WTC11 (cell line): ENCODE measurements around the gene SAMD3.

Experiments
- ATF1 ChIP-seq: sonication (generic); formaldehyde crosslinking; IDR thresholded peaks from 2 replicates; pipeline ENCODE4 v1.8.1; 2023; ENCODE audit warnings: mild to moderate bottlenecking, moderate library complexity, missing genetic modification reagents
- ATF2 ChIP-seq: sonication (generic); formaldehyde crosslinking; IDR thresholded peaks from 2 replicates; pipeline ENCODE4 v1.8.1; 2022; ENCODE audit warnings: low read depth, missing genetic modification reagents, borderline replicate concordance
- CREM ChIP-seq: sonication (generic); formaldehyde crosslinking; IDR thresholded peaks from 2 replicates; pipeline ENCODE4 v1.8.1; 2022; ENCODE audit warnings: mild to moderate bottlenecking, missing genetic modification reagents, moderate library complexity
- IRF2 ChIP-seq: sonication (generic); formaldehyde crosslinking; IDR thresholded peaks from 2 replicates; pipeline ENCODE4 v1.8.0; 2022; ENCODE audit warnings: low read depth, missing genetic modification reagents, borderline replicate concordance
- NR1H2 ChIP-seq: sonication (generic); formaldehyde crosslinking; IDR thresholded peaks from 2 replicates; pipeline ENCODE4 v1.9.0; 2021; ENCODE audit warnings: mild to moderate bottlenecking, moderate library complexity, missing genetic modification reagents
- TP53 ChIP-seq: sonication (generic); formaldehyde crosslinking; IDR thresholded peaks from 2 replicates; pipeline ENCODE4 v1.8.1; 2023; ENCODE audit warnings: mild to moderate bottlenecking, missing genetic modification reagents
- ZNF219 ChIP-seq: sonication (generic); formaldehyde crosslinking; IDR thresholded peaks from 2 replicates; pipeline ENCODE4 v1.8.0; 2023; ENCODE audit warnings: missing genetic modification reagents, mild to moderate bottlenecking, borderline replicate concordance
- ZNF317 ChIP-seq: sonication (generic); formaldehyde crosslinking; IDR thresholded peaks from 2 replicates; pipeline ENCODE4 v1.8.1; 2023; ENCODE audit warnings: low read depth, mild to moderate bottlenecking, moderate library complexity, missing genetic modification reagents, borderline replicate concordance

GRCh38 chr6:130150906-130151305, 71.8 kb downstream of the SAMD3 start:
- TF ChIP-seq ATF2: no peak
- no peak for TF ChIP-seq CREM (CRISPR knock-in tag)
- no peak for TF ChIP-seq IRF2 (CRISPR knock-in tag)
- no peak for TF ChIP-seq ZNF219
- TF ChIP-seq NR1H2 (CRISPR knock-in tag): no peak
- no peak for TF ChIP-seq ATF1 (CRISPR knock-in tag)
- no peak for TF ChIP-seq TP53 (CRISPR knock-in tag)
- TF ChIP-seq ZNF317 (CRISPR knock-in tag): no peak
